Stimulated activated CD8-positive, alpha-beta memory T cell treated with anti-CD3 and anti-CD28 coated beads, Interleukin-4, amount 100 ng/mL, for 1 hour (primary cell): Measurements from ENCODE around the gene MET.
"Not testable (repeated sequence)": the region's sequence is repeated elsewhere in the genome, so short reads cannot be mapped to it uniquely, and the experiment has no call there.

Source experiments
- DNase-seq, 2 donors: peaks; one replicate each; pipeline ENCODE4 v3.0.0-alpha.2; 2020; ENCODE audit warnings: low read depth in 2 of 2, low spot score in 1 of 2

MET gene

GRCh38 chr7:116726713-116727431 is 54.9 kb downstream of the MET start:
- no peak for DNase-seq

GRCh38 chr7:116727432-116728009 is 55.5 kb downstream of the MET start:
- no peak for DNase-seq

GRCh38 chr7:116728413-116728812 is 56.4 kb downstream of the MET start:
- no peak for DNase-seq

GRCh38 chr7:116730097-116731022 is 58.4 kb downstream of the MET start:
- no peak for DNase-seq

GRCh38 chr7:116731023-116731395 is 59.0 kb downstream of the MET start:
- no peak for DNase-seq

- no peak for DNase-seq
These were observed 59.7 kb downstream of the MET start for GRCh38 chr7:116731445-116732335.

GRCh38 chr7:116732788-116733694 is 61.0 kb downstream of the MET start:
- no peak for DNase-seq

- DNase-seq, result no peak
These were observed 62.1 kb downstream of the MET start for GRCh38 chr7:116733924-116734580.

GRCh38 chr7:116734710-116735109 is 62.7 kb downstream of the MET start:
- DNase-seq, result no peak

- no peak for DNase-seq
These were observed 65.1 kb downstream of the MET start for GRCh38 chr7:116736927-116737715.

GRCh38 chr7:116738378-116738777 is 66.4 kb downstream of the MET start:
- DNase-seq, result no peak

- no peak for DNase-seq
These were observed 67.3 kb downstream of the MET start for GRCh38 chr7:116739307-116739706.

- no peak for DNase-seq
These were observed 68.2 kb downstream of the MET start for GRCh38 chr7:116740231-116740630.

GRCh38 chr7:116740755-116741462 is 68.9 kb downstream of the MET start:
- no peak for DNase-seq

- no peak for DNase-seq
These were observed 69.8 kb downstream of the MET start for GRCh38 chr7:116741625-116742316.

GRCh38 chr7:116742641-116743040 is 70.6 kb downstream of the MET start:
- DNase-seq, result no peak

GRCh38 chr7:116743835-116744234 is 71.8 kb downstream of the MET start:
- DNase-seq, result not testable (repeated sequence)
